8988T (cell line): Measurements from ENCODE around the gene CARD11.
"Not testable (repeated sequence)": the region's sequence is repeated elsewhere in the genome, so short reads cannot be mapped to it uniquely, and the experiment has no call there.

Source experiments
- DNase-seq: peaks from one replicate; pipeline ENCODE4 v3.0.0; 2011

The CARD11 gene

GRCh38 chr7:2922866-2923265 is 120.8 kb downstream of the CARD11 start:
- no peak for DNase-seq

GRCh38 chr7:2922348-2922691 is 121.3 kb downstream of the CARD11 start:
- no peak for DNase-seq

- peak; percentile 53 for DNase-seq
Measured at GRCh38 chr7:2921653-2922347, 121.9 kb downstream of the CARD11 start.

- no peak for DNase-seq
Measured at GRCh38 chr7:2920956-2921652, 122.6 kb downstream of the CARD11 start.

GRCh38 chr7:2920480-2920879 is 123.2 kb downstream of the CARD11 start:
- DNase-seq, result not testable (repeated sequence)

GRCh38 chr7:2920041-2920440 is 123.6 kb downstream of the CARD11 start:
- no peak for DNase-seq

GRCh38 chr7:2919256-2919655 is 124.4 kb downstream of the CARD11 start:
- no peak for DNase-seq

GRCh38 chr7:2918406-2918805 is 125.3 kb downstream of the CARD11 start:
- no peak for DNase-seq

GRCh38 chr7:2915023-2915422 is 128.6 kb downstream of the CARD11 start:
- DNase-seq, result no peak

GRCh38 chr7:2913760-2914387 is 129.8 kb downstream of the CARD11 start:
- DNase-seq, result no peak

GRCh38 chr7:2912684-2913439 is 130.8 kb downstream of the CARD11 start:
- no peak for DNase-seq

GRCh38 chr7:2911466-2911865 is 132.2 kb downstream of the CARD11 start:
- DNase-seq, result no peak

- no peak for DNase-seq
Measured at GRCh38 chr7:2909471-2910039, 134.1 kb downstream of the CARD11 start.

GRCh38 chr7:2909043-2909442 is 134.6 kb downstream of the CARD11 start:
- no peak for DNase-seq

GRCh38 chr7:2908103-2908683 is 135.5 kb downstream of the CARD11 start:
- no peak for DNase-seq

GRCh38 chr7:2906197-2906931 is 137.3 kb downstream of the CARD11 start:
- DNase-seq, result no peak

GRCh38 chr7:2905500-2905899 is 138.2 kb downstream of the CARD11 start:
- no peak for DNase-seq

- no peak for DNase-seq
Measured at GRCh38 chr7:2905027-2905426, 138.6 kb downstream of the CARD11 start.

- DNase-seq, result no peak
Measured at GRCh38 chr7:2904202-2904601, 139.5 kb downstream of the CARD11 start.

- no peak for DNase-seq
Measured at GRCh38 chr7:2903682-2904162, 139.9 kb downstream of the CARD11 start.

GRCh38 chr7:2897023-2897422 is 146.6 kb downstream of the CARD11 start:
- DNase-seq, result no peak

- no peak for DNase-seq
Measured at GRCh38 chr7:2896131-2896530, 147.5 kb downstream of the CARD11 start.
